Stimulated activated CD8-positive, alpha-beta memory T cell treated with anti-CD3 and anti-CD28 coated beads, Interleukin-7, amount 100 ng/mL, for 4 hours (primary cell): ENCODE measurements around the gene ANKRD49.
"Not testable (repeated sequence)": the region's sequence is repeated elsewhere in the genome, so short reads cannot be mapped to it uniquely, and the experiment has no call there.

Experiments
- DNase-seq, 2 donors: peaks; one replicate each; pipeline ENCODE4 v3.0.0-alpha.2; 2020; ENCODE audit warnings: low read depth in 2 of 2

ANKRD49 gene

DNA sequence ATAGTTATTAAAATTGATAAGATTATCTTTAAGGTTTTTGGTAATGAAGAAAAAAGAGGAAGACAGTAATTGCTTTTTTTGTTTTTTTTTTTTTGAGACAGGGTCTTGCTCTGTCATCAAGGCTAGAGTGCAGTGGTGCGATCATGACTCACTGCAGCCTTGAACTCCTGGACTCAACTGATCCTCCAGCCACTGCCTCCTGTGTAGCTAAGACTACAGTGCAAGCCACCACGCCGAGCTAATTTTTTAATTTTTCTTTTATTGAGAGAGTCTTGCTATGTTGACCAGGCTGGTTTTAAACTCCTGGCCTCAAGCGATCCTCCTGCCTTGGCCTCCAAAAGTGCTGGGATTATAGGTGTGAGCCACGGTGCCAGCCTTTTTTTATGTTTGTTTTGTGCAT lies 12.7 kb downstream of the ANKRD49 start:
- DNase-seq: not testable (repeated sequence)

DNA sequence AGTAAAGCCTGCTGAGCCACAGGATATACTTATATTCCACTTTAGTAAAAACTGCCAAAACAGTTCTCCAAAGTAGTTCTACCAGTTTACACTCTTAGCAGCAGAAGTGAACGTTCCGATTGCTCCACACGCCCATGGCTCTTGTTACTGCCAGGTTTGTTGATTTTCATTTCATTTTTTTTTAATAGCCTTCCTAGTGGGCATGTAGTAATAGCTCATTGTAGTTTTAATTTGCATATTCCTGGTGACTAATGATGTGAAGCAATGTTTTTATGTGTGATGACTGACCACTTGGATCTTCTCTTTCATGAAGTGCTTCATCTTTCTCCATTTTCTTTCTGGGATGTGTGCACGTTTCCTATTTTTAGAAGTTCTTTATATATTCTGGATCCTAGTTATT lies 13.7 kb downstream of the ANKRD49 start:
- no peak for DNase-seq

DNA sequence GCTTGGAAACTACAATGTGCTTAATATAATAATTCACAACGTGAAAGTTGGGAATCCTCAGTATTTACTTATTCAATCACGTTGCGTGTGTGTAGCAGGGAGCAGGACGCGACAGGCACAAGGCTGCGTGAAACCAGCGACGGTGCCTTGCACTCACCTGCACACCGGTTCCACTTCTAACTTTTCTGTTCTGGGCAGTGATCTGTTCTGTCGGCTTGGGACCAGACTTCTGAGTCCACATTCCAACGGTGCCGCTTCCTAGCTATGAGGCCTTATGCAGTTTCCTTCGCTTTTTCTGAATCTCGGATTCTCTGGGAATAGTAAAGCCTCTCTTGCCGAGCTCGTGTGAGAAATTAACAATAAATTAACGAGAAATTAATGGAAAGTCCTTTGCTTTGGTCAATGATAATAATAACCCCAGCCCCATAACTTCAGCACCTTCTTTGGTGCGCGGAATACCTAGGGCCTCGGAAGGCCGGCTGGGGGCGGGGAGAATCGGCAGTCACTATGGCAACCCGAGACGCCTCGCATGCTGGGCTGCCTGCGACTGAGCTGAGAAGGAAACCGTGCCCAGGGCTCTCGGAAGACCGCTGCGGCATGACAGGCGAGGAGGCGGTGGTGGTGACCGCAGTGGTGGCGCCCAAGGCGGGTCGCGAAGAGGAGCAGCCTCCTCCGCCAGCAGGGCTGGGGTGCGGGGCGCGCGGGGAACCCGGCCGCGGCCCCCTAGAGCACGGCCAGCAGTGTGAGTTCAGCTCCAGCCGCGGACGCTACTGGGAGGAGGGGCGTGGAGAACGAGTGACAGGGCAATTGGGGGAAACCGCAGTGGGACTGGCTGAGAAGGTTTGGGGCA lies 18.4 kb downstream of the ANKRD49 start, which contains the start of gene C11orf97:
C11orf97 (plus strand) TSS at position 530 of the 850 bp plus-strand sequence; CDS start at position 598, 68 bp downstream.
- DNase-seq: peak; percentile 29 to 53

DNA sequence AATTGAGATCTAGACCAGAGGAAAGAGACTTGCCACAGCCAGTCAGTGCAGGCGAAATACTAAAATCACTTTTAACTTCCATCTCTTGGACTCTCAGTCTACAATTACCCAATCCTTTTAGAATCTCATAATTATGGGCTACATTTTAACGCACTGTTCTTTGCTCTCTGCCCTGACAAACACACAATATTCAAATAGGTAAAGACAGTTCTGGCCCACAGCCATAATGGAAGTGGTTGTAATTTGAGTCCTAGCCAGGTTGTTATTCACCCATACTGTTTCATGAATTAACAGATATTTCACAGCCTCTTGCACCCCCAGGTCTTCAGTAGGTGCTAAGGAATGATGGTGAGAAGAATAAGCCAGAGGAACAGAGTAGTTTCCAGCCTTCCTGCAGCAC lies 19.3 kb downstream of the ANKRD49 start:
- no peak for DNase-seq

DNA sequence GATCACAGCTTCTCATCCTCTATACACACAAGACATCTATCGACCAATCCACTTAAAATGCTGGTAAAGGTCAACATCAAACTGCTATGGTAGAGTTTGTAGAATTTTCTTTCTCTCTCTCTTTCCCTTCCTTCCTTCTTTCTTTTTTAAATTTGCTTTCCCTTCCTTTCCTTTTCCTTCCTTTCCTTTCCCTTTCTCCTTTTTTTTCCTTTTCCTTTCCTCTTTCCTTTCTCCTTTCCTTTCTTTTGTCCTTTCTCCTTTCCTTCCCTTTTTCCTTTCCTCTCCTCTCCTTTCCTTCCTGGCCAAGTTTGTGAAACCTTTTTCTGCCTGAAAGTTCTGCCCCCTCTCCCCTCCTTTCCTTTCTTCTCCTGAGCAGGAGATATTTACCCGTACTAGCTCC lies 21.6 kb downstream of the ANKRD49 start:
- DNase-seq: no peak

DNA sequence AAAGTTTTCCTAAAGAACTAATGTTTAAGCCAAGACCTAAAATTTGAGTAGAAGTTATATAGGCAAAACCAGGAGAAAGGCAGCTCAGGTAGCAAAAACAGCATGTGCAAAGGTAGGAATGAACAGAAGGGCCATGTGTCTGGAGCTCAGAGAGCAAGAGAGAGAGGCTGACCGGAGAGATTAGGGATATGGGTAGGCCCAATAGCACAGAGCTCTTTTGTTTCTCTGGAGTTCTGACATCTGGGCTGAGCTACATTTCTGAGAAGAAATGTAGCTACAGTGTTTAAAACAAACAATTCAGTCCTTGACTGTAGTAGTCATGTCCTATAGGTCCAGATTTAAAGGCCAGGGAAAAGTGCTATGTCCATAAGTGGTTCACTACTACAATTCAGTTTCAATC lies 22.9 kb downstream of the ANKRD49 start:
- DNase-seq: no peak

DNA sequence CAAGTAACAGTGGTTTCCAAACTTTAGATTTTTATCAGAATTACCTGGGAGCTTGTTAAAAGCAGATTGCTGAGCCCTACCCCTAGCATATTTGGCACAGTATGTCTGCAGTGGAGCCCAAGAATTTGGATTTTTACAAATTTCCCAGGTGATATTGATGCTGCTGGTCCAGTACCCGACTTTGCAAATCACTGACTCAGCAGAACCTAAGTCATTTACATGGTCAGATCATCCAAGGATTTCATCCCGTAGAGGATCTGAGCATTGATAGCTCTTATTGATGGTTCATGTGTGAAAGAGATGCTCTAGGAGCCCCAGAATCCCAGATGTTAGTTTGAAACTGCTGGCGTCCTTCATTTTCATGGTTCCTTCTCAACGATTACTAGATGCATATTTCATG lies 24.5 kb downstream of the ANKRD49 start:
- no peak for DNase-seq

DNA sequence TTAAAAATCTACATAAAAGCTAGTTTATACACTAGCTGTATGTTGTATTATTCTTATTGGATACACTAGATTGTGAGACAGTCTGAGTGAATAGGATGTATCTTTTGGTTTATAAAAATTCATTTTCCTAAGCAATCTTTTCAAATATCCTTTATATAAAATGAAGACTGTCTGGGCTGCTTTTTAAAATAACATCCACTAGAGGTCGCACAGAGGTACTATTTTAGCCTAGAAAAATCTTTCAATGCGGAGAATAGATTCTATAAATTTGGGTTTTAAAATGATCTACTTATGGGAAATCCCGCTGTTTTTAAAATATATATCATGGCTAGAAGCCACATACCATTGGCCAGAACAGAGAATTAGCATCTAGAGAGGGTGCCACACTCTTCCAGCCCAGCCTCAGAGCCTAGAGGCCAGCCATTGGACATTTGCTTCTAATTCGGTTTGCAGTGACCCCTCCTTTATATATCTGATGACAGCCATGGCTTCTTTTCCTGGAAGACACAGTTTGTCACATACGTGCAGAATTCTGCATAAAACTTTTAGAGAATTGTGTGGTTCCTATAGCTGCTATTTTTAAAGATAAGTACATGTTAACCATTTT lies 25.8 kb downstream of the ANKRD49 start:
- no peak for DNase-seq

DNA sequence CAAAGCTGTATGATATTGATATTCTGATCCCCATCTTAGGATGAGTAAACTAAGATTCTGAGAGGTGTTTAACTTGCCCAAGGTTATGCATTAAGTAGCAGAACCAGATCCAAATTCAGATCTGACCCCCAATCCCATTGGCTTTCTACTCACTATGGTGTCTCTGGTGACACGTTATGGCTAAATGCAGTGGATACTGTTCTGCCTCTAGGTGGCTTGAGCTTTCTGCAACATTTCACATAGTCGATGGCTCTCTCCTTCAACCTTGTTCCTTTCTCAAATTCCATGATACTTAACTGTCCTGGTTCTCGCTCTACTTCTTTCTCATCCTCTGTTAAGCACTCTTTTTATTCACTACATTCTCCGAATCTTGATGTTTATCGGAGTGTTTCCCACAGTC lies 27.9 kb downstream of the ANKRD49 start:
- no peak for DNase-seq

DNA sequence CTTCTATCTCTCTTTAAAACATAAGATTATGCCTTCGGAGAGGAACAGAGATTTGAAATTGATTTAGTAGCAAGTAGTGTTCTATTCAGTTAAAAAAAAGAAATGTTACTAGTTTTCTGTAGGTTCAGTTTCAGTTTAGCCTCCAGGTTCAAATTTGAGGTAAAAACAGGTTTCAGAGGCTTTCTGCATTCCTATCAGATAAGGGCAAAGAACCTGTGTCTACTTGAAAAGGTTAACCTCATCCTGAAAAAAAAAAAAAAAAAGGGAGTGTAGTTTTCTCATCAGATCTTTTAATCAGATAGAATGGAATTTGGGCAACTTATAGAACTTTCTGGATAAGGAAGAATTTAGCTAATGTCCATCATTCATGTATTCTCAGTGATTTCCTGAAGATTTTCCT lies 30.6 kb downstream of the ANKRD49 start:
- no peak for DNase-seq

DNA sequence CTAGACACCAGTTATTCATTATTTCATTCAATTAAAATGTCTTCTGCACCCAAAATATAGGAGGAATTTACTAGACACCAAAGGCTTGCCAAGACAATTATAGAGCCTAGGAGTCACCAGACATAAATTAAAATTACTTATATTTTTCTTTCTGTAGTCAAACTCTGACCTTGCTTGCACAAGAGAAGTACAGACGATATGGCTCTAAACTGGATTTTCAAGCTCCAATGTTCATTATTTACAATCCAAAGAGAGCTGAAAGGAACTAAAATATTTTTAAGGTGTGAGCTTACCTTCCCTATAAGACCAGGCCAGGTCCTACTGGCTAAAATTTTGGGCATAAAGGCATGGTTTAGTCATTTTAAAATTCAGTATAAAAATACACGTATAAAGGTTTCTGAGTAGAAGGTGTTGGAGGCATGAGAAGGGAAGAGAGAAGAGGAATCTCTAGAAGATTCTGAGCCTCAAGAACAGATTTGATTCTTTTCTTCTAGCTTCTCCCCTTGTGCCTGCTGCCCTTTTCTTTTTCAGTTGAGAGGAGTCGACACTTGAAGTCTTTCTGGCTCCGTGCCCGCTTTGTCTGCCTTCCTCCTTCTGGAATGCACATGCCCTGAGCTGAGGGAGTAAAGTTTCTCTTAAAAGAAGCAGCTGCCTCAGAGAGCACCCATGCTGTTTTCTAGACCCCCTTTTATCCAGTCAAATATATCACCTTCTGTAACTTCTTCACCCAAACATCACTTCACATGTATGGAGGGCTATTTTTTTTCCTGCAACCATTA lies 32.0 kb downstream of the ANKRD49 start:
- no peak for DNase-seq

DNA sequence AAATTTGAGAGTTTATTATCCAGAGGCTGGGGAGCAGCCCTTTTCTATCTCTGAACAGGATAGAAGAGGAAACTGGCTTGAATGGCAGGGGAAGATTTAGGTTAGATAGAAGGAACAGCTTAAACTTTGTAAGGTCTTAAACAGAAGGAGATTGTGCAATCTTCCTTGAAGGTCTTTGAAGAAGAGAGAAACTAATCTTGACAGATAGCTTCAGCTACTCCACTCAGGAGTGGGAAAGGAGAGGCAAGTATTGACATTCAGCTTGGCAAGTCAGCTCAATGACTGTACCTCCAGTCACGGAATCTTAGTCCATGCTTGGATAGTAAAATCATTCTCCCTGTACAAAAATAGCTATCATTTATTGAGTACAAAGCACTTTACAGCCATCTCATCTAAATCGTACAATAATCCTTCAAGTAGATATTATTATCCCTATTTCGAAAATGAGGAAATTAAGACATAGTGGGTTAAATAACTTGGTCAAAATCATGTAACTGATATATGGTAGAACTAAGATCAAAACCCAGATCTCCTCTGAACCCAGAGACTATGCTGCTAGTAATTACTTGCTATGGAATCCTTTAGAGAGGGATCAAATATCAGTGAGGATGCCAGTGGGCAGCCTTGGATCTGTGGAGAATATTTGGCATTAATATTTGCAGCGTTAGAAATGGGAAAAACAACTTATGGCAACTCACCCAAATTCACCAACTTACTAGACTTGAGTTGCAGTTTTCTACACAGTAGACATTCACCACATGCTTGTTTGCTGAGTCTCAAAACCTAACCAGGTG lies 33.1 kb downstream of the ANKRD49 start:
- no peak for DNase-seq

DNA sequence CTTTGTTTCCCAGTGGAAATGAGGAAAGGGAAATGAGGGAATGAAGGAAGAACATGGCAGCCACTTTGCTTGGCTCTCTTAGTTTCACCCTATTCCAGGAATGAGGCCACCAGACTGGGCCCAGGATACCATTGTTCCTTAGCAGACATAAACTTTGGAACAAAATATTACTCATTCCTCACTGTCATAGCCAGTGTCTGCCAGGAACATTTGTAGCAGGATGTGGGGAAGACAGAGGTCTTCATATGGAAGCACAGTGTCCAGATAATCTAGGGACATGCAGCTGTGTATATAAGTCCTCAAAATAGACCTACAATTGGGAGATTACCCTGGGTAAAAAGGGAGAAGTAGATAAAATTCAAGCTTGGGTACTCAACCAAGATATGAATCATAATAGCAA lies 34.8 kb downstream of the ANKRD49 start:
- DNase-seq: no peak

DNA sequence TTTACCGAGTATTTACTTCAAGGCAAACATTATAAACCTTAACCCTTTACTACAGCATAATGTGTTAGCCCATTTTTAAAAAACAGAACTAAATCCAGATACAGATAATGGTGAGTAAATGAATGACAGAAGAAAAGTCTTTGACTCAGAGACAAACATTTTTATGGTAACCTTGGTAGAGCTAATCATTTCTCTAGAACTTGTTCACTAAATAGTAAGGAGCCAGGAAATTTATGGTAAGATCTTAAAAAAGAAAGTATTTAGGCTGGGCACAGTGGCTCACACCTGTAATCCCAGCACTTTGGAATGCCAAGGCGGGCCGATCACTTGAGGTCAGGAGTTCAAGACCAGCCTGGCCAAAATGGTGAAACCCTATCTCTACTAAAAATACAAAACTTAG lies 38.4 kb downstream of the ANKRD49 start:
- no peak for DNase-seq

DNA sequence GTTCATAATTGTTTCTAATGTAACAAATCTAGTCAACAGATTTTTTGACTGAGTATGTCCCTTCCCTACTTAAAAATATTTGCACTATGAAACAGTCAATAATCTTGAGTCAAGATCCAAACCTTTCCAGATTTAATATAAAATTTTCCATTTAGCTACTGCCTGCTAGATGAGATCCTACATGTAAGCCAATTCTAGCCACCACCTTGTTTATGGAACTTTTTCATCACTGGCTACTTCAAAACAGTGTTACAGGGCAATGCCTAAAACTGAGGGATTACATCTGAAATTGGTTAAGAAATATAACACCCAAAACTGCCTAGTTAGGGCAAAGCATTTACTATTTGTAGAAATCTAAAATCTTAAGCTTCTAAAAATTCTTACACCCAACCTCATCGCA lies 39.4 kb downstream of the ANKRD49 start:
- no peak for DNase-seq

DNA sequence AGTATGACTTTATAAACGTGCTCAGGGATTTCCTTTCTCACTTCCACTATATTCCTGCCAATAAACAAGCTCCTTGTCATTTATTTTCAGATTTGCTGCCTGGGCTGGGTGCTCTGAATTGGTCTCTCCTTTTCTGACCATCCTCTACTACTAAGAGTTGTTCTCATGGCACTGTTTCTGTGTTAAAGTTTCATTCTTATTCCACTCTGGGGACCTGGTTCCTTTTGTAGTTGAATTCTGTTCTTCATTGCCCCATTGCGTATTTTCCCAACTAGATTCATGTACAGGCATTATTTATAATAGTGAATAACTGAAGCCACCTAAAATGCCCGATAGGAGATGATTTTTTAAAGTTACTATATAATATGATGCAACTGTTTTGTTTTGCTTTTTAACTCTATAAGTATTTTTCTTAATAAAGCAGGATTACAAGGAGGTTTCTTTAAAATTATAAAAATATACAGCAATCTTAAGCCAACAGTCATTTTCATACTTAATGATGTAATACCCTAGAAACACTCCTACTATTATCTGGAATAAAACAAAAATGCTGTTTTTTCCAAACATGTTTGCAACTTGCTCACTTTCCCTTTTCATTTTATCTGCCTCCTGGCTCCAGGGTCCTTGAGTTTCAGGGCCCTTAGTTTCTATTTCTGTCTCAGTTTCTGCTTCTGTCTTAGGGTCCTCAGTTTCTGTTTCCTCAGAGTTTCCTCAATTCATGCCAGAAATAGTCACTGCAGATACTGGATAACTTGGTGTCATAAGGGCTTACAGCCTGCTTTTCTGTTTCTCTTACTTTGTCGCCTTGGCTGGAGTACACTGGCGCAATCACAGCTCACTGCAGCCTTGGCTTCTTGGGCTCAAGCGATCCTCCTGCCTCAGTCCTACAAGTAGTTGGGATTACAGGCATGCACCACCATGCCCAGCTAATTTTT lies 40.2 kb downstream of the ANKRD49 start:
- no peak for DNase-seq

DNA sequence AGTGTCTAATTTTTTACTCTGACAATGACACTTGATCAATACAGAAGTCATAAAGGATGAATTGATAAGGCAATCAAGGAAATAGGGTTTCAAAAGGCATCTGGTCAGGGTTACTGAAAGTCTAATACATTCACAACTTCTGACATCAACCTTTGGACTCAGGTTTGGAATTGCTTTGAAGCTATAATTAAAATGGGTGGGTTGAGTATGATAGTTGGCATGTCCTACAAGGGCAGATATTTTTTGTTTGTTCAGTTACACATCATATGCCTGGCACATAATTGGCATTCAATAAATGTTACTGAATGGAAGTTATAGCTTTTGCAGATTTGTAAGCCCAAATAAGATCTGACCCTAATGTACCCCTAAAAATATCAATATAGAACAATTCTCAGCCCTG lies 42.6 kb downstream of the ANKRD49 start:
- no peak for DNase-seq

DNA sequence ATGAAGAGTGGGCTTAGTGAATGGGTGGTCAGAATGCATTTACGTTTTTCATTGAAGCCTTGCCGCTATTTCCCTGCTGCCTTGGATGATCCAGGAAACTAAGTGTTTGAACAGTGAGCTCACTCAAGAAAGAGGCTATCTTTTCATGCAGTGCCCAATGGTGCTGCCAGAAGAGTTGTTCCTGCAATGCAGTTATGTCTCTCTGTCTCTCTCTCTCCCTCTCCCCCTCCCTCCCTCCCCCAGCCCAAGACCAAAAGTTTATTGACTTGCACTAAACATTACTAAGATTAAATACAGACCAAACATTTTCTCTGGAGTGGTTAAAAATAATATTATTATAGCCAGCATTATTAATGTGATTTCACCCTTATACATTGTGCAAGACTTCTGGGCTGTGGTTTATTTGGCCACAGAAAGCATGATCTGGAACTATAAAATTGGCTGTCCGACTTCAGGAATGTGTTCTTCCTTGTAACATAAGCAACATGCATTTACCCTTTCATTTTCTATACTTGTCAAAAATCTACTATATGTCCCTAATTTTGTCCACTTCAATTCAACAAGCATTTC lies 43.3 kb downstream of the ANKRD49 start:
- no peak for DNase-seq

DNA sequence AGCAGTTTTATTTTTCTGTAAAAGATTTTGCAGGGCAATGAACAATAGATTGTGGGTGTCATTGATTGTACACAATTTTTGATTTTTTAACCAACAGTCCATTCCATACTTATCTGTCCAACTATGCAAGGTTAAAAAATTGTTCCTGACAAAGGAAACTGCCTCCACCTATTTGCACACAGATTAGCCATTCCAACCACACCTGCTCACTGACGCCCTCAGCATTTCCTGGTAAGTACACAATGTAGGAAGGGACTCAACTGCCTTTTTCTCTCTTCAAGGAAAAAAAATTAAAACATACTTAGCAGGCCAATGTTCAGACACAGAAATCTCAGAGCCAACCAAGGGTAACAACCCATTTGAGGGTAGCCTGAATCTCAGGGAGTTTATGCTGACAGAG lies 45.6 kb downstream of the ANKRD49 start:
- no peak for DNase-seq
